Panc1 (cell line): ENCODE measurements around the gene DYNAP.

ENCODE experiments used
- CTCF ChIP-seq: fragments of 450-650 bp; IDR thresholded peaks from 2 replicates; pipeline ENCODE4 v1.5.1; 2017; ENCODE audit warnings: mild to moderate bottlenecking
- POLR2AphosphoS5 ChIP-seq: IDR thresholded peaks from 2 replicates; pipeline ENCODE4 v1.6.1; 2012; ENCODE audit warnings: mild to moderate bottlenecking, low read depth, low read length, moderate library complexity

- TF ChIP-seq CTCF (no peak), POLR2AphosphoS5 (no peak)
Measured at GRCh38 chr18:54612237-54612636, 21.2 kb downstream of the DYNAP start.
